ENCODE results near the gene TUBG1.
"Not testable (repeated sequence)": the region's sequence is repeated elsewhere in the genome, so short reads cannot be mapped to it uniquely, and the experiment has no call there.

The TUBG1 gene

DNA sequence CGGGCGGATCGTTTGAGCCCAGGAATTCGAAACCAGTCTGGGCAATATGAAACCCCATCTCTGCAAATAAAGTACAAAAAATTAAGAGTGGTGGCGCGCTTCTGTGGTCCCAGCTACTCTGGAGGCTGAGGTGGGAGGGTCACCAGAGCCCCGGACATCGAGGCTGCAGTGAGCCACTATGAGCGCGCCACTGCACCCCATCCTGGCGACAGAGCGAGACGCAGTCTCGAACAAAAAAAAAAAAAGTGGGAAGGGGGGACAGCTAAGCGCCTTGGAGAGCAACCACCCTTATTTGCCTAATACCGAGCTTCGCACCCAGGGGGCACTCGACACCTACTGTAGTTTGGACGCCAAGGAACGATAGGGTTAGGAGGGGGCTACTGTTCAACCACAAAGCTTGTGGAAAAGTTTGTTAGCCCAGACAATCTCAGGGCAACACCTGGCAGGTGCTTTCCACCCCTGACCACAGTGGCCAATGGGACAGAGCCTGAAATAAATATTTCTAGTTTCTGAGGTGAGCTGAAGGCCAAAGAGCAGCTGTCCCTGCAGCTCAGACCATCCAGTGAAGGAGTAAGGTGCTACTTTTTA is 31.1 kb upstream of the TUBG1 start:
- DNase-seq (ENCODE audit: low read depth in 3 of 3): peak; percentile 44 to 79 (median 57)

DNA sequence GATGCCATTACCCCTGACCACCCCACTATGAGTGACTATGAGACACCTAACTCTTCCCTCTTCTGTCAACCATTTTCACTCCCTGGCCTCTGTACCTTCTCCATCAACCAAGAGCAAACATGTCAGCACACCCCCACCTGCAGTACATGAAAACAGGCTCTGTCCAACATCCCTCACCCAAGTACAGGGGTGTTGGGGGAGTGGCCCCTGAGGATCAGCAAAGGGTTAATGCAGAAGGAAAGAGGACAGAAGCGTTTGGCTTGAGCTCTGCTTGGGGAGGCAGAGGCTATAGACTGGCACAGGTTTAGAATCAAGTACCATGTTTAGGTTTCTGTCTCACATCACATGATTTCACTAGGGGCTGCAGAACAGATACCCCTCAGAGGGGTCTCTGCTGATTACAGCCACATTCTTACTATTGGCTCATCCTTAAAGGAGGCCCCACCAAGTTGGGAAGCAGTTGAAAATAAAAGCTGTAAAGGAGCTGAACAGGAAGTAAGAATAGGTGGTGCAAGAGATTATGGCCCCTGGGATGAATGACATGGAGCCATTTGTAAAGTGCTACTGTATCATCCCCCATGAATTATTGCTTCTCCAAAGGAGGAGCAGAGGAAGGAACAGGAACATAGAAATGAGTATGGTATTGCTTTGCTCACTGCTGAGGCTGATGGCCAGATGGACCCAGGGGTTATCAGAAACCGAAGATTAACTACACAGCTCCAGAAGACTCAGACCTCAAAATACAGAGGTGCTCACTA is 29.5 kb upstream of the TUBG1 start:
- no peak for DNase-seq (ENCODE audit: low read depth in 3 of 3)

DNA sequence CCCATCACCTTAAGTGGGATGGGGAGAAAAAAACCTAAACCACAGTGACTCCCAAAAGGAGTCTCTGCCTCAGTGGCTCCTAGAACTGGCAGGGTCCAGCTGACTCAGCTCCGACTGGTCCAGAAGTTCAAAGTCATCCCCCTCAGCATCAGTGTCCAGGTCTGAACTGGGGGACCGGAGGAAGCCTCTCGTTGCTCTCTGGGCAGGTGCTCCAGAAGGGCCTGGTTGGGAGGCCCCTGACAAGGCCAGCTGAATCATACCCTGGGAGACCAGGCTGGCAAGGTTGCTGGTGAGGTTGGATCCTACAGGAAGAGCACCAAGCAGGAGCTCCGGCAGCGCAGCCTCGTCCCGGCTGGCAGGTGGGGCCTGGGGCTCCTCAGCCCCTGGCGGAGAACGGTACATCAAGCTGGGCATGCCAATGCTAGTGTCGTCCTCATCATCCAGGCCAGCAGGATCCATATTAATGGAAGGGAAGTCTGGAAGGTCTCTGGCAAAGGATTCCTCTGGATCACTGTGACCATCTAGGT is 27.7 kb upstream of the TUBG1 start:
- no peak for DNase-seq (ENCODE audit: low read depth in 3 of 3)

DNA sequence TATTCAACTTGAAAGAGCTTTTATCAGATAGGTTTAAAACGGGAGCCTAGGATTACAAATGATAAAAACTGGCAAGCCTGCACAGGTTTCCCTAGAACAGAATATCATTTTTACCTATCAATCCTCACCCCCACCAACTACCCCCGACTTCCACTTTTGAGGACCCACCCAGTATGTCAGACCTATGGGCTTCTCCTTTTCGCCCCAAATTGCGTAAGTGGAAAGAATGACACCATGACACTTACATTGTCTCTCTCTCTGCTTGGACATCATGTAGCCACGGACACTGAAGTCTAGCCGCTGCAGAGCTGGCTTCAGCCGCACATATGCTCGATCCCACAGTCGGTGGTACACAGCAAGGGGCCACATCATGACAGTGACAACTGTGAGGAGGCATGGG is 24.6 kb upstream of the TUBG1 start:
- DNase-seq (ENCODE audit: low read depth in 3 of 3): no peak

DNA sequence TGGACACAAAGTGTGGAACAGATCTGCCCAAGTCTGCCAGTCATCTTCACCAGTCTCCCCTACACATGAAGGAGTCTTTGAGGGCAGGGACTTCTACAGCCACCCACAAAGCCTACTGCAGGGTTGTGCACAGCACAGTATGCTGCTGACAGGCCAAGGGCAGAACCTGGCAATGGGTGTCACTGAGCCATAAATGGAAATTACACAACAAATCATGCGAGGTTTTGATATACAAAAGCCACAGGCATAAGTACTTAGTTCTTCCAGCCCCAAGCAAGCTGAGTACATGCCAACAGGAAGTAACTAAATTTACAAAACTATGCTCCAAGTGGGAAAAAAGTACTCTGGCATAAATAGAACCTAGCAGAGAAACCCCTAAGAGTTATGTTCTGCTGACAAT is 24.1 kb upstream of the TUBG1 start:
- DNase-seq (ENCODE audit: low read depth in 3 of 3): no peak

DNA sequence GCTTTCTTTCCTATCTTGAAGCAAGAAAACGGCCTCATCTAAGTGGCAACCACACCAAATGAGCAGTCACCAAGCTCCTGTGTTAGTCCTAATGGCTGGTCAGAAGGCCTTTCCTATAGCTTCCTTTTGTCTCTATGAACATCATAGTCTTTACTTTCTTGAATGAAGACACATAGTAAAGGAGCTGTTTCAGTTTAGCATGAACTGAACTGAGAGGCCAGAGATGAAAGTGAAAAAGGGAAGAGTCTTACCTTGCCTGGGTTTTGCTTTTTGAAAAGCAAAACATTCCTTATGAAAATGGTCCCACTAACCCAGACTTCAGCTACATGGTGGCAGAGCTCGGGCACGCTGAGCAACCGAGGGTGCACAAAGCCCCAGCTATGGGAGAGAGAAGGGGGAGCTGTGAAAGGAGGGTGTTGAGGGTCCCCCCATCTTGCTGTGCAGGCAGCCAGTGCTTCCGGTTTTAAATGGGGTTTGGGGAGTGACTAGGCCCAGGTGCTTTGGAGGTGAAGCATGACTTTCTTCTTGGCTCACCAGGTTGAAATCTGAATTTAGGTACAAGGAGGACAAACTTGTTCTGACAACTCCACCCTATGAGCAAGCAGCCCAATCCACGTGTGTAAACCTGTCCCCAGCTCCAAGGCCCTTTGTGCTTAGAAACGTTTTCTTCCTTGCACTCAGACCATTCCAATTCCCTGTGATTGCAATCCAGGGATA is 22.8 kb upstream of the TUBG1 start:
- DNase-seq (ENCODE audit: low read depth in 3 of 3): no peak

DNA sequence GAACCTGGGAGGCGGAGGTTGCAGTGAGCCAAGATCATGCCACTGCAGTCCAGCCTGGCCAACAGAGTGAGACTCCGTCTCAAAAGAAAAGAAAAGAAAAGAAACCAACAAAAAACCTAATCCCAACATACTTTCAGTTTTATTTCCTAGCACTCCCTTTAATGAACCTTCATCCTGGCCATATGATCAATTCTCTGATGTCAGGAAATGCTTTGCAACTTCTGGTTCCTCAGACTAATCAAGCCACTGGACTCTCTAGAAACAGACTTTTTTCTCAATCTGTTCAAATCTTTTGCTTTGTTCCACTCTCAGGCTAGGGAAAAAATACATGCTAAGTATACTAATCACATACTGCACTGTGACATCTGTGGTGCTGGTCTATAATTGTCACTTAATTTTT is 18.6 kb upstream of the TUBG1 start:
- DNase-seq (ENCODE audit: low read depth in 3 of 3): no peak

DNA sequence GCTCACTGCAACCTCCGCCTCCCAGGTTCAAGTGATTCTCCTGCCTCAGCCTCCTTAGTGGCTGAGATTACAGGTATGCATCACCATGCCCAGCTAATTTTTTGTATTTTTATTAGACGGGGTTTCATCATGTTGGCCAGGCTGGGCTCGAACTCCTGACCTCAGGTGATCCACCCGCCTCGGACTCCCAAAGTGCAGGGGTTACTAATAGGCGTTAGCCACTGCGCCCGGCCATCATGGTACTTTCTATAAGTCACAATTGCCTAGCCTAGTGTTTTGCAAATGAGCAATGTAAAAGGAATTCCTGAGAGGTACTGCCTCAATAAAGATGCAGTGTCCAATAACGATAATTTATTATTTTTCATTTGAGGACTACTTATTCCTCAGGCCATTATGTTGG is 18.1 kb upstream of the TUBG1 start:
- no peak for DNase-seq (ENCODE audit: low read depth in 3 of 3)

DNA sequence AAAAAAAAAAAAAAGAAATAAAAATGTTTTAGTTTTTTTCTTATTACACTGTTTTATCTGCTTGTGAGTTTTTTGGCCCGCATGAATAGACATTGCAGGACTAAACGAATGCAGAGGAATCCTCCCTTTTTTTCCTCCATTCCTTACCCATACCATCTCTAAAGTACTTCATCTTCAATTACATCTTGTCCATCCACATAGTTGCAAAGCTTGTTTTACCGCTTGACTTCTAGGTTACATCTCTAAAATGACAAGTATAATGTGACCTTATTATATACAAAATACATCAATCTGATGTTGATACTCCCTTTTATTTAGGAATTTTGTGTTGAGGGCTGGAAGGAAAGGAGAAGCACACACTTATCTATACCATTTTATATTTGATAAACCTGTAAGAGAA is 13.1 kb upstream of the TUBG1 start:
- no peak for DNase-seq (ENCODE audit: low read depth in 3 of 3)

DNA sequence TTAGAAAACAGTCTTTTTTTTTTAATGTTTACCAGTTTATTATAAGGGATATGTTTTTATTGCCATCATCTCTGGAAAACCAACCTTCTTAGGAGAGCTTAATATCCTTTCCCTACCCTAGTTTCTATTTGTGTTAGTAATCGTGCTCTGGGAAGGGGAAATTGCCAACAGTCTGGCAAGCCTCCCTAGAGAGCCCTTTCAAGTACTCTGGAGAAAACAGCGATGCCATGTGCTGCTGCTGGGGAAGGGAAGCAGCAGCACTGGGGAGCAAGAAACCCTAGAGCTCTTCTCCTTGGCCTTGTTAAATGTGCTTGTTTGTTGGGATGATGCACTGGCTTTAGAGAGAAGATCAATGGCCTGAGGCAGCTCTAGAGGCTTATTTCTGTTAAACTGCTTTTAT is 10.6 kb upstream of the TUBG1 start:
- DNase-seq (ENCODE audit: low read depth in 3 of 3): no peak

DNA sequence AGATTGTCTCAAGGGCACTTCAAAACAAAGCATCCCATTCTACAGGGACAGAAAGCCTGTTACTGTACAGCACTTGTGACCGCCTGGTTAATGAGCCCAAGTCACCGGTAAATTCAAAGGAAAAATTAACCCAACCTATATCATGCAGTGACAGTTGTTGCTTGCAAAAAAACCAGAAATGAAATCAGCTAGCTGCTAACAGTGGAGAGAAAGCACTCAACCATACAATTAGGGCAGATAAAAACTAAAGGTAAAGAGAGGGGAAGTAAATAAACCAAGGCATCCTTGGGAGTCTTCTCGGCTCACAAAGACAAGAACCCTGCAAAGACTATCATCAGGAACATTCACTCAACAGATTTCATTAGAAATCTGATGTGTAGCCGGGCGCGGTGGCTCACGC is 6.2 kb upstream of the TUBG1 start:
- DNase-seq (ENCODE audit: low read depth in 3 of 3): no peak

DNA sequence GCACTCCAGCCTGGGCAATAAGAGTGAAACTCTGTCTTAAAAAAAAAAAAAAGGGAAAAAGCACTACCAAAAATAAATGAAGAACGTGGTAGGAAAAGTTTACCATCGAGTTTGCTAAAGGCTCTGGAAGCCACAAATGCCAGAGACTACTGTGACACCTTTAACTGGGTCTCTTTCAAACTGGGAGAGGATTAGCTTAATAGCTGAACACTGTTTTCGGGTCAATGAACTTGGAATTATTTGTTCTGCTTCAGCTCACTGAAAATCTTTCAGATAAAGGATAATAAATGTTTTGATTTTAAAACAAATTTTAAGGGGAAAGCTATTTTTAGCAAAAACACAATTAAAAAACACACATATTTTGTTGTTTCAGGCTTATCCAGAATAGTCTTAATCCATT is 1.7 kb upstream of the TUBG1 start:
- DNase-seq (ENCODE audit: low read depth in 3 of 3): no peak

DNA sequence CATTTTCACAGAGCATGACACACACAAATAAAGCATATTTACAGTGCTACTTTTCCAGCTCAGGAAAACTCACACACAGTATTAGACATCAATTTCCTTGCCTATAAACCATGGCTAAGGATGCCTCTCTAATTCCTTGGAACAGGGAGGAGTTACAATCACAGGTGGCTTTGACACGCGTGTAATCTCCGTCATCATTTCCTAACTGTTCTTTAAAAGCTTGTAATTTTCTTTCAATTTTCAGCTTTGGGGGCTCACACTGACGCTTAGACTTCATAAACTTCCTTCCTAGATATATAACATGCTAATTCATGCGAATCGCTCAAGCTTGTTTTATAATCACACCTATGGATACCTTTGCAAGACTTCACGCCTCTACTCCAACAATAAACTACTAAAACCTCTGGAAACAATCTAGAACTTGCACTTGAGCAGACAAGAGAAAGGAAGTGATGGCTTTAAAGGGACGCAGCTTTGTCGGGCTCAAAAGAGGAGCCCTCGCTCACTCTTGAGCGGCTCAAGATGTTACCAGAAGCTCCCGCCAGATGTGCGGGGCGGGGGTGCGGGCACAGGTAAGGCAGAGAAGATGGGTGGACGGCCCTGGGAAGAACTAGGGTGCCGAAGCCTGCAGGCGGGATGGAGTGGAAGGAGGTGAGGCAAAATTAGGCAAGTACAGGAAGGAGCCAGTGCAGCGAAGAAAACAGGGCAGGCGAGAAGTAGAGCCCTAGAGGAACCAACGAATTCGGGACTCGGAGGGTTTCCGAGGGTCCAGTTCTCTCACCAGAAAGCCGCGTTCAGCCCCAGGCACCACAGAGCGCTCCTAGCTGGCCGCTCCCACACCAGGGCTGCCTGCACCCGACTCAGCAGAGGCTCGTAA is 940 bp upstream of the TUBG1 start:
- peak in 1 of 3 experiments; percentile 13 for DNase-seq (ENCODE audit: low read depth in 3 of 3)

DNA sequence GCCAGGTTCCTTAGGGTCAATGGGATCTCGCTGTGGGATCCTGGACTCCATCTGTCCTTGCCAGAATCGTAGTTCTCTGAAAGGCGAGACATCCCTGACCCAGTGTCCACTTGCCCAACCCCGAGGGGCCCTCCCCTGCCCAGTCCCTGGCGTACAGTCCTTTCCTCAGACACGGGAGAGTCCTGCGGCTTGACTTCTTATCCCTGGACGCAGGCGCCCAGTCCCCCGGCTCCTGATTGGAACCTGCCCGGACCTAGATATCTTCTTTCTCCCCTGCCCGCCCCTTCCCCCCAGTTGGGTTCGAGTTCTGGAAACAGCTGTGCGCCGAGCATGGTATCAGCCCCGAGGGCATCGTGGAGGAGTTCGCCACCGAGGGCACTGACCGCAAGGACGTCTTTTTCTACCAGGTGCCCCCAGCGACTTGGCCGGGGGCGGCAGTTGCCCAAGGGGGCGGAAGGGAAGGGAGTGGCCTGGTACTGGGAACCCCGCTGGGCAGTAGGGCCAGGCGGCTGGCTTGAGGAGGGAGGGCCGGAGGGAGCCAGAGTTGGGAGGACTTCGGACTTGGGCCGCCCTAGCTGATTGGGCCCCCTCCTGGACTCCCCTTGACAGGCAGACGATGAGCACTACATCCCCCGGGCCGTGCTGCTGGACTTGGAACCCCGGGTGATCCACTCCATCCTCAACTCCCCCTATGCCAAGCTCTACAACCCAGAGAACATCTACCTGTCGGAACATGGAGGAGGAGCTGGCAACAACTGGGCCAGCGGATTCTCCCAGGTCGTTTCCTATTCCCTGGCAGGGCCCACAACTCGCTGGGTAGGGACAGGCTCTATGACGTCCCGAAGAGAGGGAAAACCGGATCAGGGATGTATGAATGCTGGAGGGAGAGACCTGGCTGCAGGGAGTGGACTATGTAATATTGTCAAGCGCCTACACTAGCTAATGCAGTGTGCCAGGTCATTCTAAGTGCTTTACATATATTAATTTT is 625 bp downstream of the TUBG1 start:
- DNase-seq (ENCODE audit: low read depth in 3 of 3): peak in 2 of 3 experiments; percentile 2 to 22

DNA sequence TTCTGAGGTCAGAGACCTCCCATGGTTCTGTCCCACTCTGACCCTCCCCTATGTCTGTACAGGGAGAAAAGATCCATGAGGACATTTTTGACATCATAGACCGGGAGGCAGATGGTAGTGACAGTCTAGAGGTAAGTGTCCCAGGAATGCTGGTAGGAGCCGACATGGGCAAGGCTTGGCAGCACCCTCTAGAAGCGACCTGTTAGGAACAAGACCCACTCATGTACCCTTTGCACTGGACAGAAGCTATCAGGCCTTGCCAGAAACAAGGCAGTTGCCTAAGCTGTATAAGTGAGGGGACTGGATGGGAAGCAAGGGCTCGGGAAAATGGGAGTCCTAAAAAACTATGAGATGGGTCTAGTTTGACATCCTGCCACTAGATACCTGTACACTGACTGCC is 2.5 kb downstream of the TUBG1 start:
- DNase-seq (ENCODE audit: low read depth in 3 of 3): no peak

DNA sequence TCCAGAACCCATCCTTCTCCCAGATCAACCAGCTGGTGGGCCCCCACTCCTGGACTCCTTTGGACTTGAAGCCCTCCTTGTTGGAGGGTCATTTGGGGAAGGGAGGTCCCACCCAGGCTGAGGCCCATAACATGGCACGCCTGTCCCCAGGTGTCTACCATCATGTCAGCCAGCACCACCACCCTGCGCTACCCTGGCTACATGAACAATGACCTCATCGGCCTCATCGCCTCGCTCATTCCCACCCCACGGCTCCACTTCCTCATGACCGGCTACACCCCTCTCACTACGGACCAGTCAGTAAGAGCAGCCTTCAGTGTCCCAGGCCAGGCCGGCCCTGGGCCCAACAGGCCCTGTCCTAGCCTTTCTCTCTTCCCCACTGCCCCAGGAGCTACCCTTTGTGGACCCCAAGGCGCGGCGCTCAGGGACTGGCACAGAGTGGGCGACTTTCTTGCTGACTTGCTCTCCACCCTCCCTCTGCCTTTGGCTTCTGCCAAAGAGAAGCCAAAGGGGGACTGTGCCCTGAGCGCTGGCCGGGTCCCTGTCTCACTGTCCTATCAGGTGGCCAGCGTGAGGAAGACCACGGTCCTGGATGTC is 4.3 kb downstream of the TUBG1 start:
- DNase-seq (ENCODE audit: low read depth in 3 of 3): no peak

DNA sequence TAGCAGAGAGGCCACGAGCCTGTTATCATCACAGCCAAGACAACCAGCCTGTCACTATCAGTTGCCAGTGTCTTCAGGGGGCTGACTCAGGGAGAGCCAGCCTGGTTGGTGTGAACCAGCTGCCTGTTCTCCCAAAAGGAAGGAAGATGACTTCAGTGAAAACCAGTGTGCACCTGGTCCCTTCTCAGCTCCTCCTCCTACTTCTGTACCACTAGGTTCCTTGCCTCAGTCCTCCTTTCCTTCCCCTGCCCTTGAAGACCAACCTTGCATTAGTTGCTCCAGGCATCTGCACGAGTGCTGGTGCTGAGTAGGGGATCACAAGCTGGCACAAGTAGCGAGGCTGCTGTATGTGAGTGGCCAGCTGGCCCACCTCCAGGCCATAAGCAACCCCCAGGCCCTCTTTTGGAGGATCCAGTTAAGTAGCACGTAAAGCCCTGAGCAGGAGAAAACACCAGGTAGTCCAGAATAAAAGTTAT is 8.5 kb downstream of the TUBG1 start:
- no peak for DNase-seq (ENCODE audit: low read depth in 3 of 3)

DNA sequence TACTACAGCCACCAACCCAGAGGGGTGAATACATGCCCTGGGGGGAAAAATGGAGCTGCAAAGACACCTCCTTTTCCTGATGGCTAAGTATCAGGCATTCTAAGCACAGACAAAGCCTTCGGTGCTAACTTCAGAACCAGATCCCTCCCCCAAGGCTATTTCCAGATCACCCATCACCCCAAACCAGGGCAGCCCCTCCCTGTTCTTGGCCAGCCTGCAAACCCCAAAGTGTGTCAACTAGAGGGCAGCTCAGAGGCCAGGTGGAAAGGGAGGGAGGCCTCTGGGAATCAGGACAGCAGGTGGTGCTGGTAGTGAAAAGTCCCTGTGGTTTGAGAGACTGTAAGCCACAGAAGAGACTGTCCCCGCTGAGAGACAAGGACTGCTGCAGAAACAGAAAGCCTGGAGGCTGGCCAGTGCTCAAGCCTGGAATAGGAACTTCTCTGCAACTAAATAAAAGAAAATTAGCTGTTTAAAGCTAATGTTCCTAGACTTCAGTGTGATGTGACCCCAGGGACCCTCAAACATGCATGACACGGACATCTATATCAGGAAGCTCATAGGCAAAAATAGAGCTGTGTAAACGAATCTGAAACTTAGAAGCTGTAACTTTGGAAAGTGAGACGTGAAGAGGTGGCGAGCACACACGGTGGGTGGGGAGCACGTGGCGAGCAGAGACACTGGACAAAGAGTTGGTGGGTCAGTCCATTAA is 9.1 kb downstream of the TUBG1 start:
- no peak for DNase-seq (ENCODE audit: low read depth in 3 of 3)

DNA sequence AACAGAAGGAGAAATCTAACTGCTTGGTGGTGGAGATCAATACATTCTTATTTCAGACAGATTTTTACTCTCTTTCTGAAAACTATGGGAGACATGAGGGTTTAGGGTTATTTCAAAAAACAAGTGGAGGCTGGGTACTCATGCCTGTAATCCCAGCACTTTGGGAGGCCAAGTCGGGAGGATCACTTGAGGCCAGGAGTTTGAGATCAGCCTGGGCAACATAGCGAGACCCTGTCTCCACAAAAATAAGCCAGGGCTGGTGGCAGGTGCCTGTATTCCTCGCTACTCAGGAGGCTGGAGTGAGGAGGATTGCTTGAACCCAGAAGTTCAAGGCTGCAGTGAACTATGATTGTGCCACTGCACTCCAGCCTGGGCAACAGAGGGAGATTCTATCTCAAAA is 12.5 kb downstream of the TUBG1 start:
- not testable (repeated sequence) for DNase-seq (ENCODE audit: low read depth in 3 of 3)
